Testis (tissue), 3 donors: ENCODE measurements around the gene OR5P2. TPM values are rescaled to one million over a fixed set of nuclear protein-coding genes. Genes with fewer than 3 reads are reported as not detected.
"Not testable (repeated sequence)": the region's sequence is repeated elsewhere in the genome, so short reads cannot be mapped to it uniquely, and the experiment has no call there.

ENCODE experiments used
- DNase-seq: peaks from one replicate; pipeline ENCODE4 v3.0.0-alpha.2; 2019
- H3K27ac ChIP-seq, 2 donors: fragments of 200-600 bp; sonication (generic); one replicate each; pipeline ENCODE4 v1.5.1; 2019
- H3K27me3 ChIP-seq: fragments of 200-600 bp; sonication (generic); one replicate; pipeline ENCODE4 v1.5.1; 2019
- H3K36me3 ChIP-seq: fragments of 200-600 bp; sonication (generic); one replicate; pipeline ENCODE4 v1.5.1; 2017; ENCODE audit warnings: low read depth; ENCODE audit errors: missing control alignments
- H3K4me1 ChIP-seq: fragments of 200-600 bp; sonication (generic); one replicate; pipeline ENCODE4 v1.5.1; 2019
- H3K4me3 ChIP-seq, 2 donors: fragments of 200-600 bp; sonication (generic); one replicate each; pipeline ENCODE4 v1.5.1; 2017 to 2019
- H3K9me3 ChIP-seq: fragments of 200-600 bp; sonication (generic); one replicate; pipeline ENCODE4 v1.5.1; 2017
- POLR2A ChIP-seq: fragments of 450-650 bp; IDR thresholded peaks from one replicate; pipeline ENCODE4 v1.6.1; 2017; ENCODE audit warnings: antibody characterized with exemption, mild to moderate bottlenecking, moderate library complexity
- WGBS, 2 donors: methylation state at CpG; one replicate each; pipeline ENCODE4 v1.1.5; 2018; 5-methylcytosine and 5-hydroxymethylcytosine counted together
- intact Hi-C: fragments of 100-400 bp; cut with DNase I; formaldehyde crosslinking; loops from one replicate; pipeline ENCODE4 v1.15.1; 2023; ENCODE audit warnings: low total_unique reads
- polyA plus RNA-seq: library from polyadenylated mRNA; stranded (reverse); fragments of 350-450 nt; fragmentation: Illumina TruSeq; extraction: RNeasy Lipid Tissue Mini Kit (QIAGEN cat#74804); gene quantifications from one replicate; pipeline ENCODE4 v1.2.3, GENCODE V29; 2014; ENCODE audit warnings: low read depth, low replicate concordance; ENCODE audit not compliant: insufficient read depth
- total RNA-seq, 2 donors: library from RNA; depleted of rRNA; stranded (reverse); fragments of >200 nt; gene quantifications; one replicate each; pipeline ENCODE4 v1.2.3, GENCODE V29; 2016
- TF ChIP-seq, protein P1 (sequence below), 3 experiments: fragments of 450-650 bp in 2 of 3; fragments of 200-600 bp in 1 of 3; sonication (generic) in 1 of 3; IDR thresholded peaks; one replicate each; pipeline ENCODE4 v1.5.1; 2016 to 2019; ENCODE audit warnings: antibody characterized with exemption in 3 of 3, mild to moderate bottlenecking in 2 of 3, moderate library complexity in 1 of 3

Gene OR5P2
- total and polyA plus RNA-seq, 3 donors from 2014 or later: 0.62 TPM; not detected in 2

GRCh38 chr11:7833527-7833926 lies 36.8 kb upstream of the OR5P2 start:
- H3K27ac ChIP-seq: no peak overlapping the region
- DNase-seq: no peak
- H3K4me1 ChIP-seq: no peaks in the 10 kb centered on the region
- H3K36me3 ChIP-seq: no peaks in the 10 kb centered on the region
- TF ChIP-seq, protein P1, sequence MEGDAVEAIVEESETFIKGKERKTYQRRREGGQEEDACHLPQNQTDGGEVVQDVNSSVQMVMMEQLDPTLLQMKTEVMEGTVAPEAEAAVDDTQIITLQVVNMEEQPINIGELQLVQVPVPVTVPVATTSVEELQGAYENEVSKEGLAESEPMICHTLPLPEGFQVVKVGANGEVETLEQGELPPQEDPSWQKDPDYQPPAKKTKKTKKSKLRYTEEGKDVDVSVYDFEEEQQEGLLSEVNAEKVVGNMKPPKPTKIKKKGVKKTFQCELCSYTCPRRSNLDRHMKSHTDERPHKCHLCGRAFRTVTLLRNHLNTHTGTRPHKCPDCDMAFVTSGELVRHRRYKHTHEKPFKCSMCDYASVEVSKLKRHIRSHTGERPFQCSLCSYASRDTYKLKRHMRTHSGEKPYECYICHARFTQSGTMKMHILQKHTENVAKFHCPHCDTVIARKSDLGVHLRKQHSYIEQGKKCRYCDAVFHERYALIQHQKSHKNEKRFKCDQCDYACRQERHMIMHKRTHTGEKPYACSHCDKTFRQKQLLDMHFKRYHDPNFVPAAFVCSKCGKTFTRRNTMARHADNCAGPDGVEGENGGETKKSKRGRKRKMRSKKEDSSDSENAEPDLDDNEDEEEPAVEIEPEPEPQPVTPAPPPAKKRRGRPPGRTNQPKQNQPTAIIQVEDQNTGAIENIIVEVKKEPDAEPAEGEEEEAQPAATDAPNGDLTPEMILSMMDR (IDR thresholded peaks at IDR 0.05): no peak
- TF ChIP-seq POLR2A: no peak
- intact Hi-C loops: no loop called here
- H3K4me3 ChIP-seq: no peak overlapping the region
- H3K9me3 ChIP-seq: no peaks in the 10 kb centered on the region
- no peaks in the 10 kb centered on the region for H3K27me3 ChIP-seq

GRCh38 chr11:7830740-7831139 lies 34.0 kb upstream of the OR5P2 start, which contains the start of gene OR5P3:
OR5P3 (minus strand) TSS chr11:7830840.
- intact Hi-C loops: no loop called here
- Histone ChIP-seq H3K27ac (no peak within 1 kb of the TSS), H3K4me3 (no peak within 1 kb of the TSS), H3K36me3 (no peaks in the 10 kb centered on the region), H3K27me3 (no peaks in the 10 kb centered on the region), H3K9me3 (no peaks in the 10 kb centered on the region), H3K4me1 (no peaks in the 10 kb centered on the region)
- TF ChIP-seq, protein P1 (IDR thresholded peaks at IDR 0.05): no peak
- no peak for DNase-seq

DNA sequence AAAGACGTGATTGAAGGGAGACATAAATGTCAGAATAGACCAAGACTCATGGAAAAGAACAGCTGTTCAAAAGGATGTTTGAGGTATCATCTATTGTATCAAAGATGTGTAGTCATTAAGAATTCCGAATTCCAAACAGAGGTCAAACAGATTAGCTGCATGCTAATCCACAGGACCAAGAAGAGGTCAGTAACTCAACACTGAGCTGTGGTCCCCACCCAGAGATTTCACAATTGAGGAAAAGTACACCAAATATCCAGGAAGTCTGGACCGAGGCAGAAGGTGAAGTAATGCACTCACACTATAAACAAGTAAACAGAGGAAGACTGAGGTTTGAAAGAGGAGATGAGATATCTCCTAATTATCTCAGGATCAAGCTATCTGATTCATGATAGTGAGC lies 29.6 kb upstream of the OR5P2 start:
- TF ChIP-seq POLR2A: no peak
- TF ChIP-seq, protein P1 (IDR thresholded peaks at IDR 0.05): no peak
- intact Hi-C loops: no loop called here
- H3K27me3 ChIP-seq: no peaks in the 10 kb centered on the region
- H3K4me1 ChIP-seq: no peaks in the 10 kb centered on the region
- DNase-seq: no peak
- H3K9me3 ChIP-seq: no peaks in the 10 kb centered on the region
- no peak overlapping the region for H3K27ac ChIP-seq
- 79 to 80% methylated on average over 3 of the region's 3 CpGs for WGBS, 2 donors
- H3K4me3 ChIP-seq: no peak overlapping the region
- H3K36me3 ChIP-seq: no peaks in the 10 kb centered on the region

- H3K9me3 ChIP-seq, DNase-seq, H3K4me1 ChIP-seq, H3K27ac ChIP-seq, H3K36me3 ChIP-seq, H3K4me3 ChIP-seq, H3K27me3 ChIP-seq, intact Hi-C loops: not testable (repeated sequence)
- 90 to 99% methylated on average over 3 of the region's 3 CpGs for WGBS, 2 donors
These were observed 23.7 kb upstream of the OR5P2 start for GRCh38 chr11:7820417-7820816.

GRCh38 chr11:7814897-7815296 lies 18.2 kb upstream of the OR5P2 start:
- H3K4me3 ChIP-seq, H3K27ac ChIP-seq, H3K4me1 ChIP-seq, intact Hi-C loops, DNase-seq, H3K36me3 ChIP-seq, H3K9me3 ChIP-seq, H3K27me3 ChIP-seq: not testable (repeated sequence)
- 84 to 88% methylated on average over 2 of the region's 2 CpGs for WGBS, 2 donors

GRCh38 chr11:7810301-7810700 lies 13.6 kb upstream of the OR5P2 start:
- DNase-seq, H3K27ac ChIP-seq, H3K36me3 ChIP-seq, H3K4me1 ChIP-seq, H3K4me3 ChIP-seq, H3K27me3 ChIP-seq, intact Hi-C loops, H3K9me3 ChIP-seq: not testable (repeated sequence)
- WGBS, 2 donors: 78 to 82% methylated on average over 2 of the region's 2 CpGs
